Nephron (organoid): ENCODE data around the gene ZDHHC22.

Experiments used
- H3K27ac Mint-ChIP-seq, 3 experiments: 2 replicates each; pipeline ENCODE4 v1.8.0; 2020; ENCODE audit warnings: mixed read lengths in 3 of 3, mild to moderate bottlenecking in 2 of 3, moderate library complexity in 1 of 3
- H3K27me3 Mint-ChIP-seq: 2 replicates; pipeline ENCODE4 v1.8.0; 2021; ENCODE audit warnings: low read depth, mild to moderate bottlenecking, moderate library complexity, mixed read lengths
- H3K36me3 Mint-ChIP-seq: 2 replicates; pipeline ENCODE4 v1.8.0; 2020; ENCODE audit warnings: low read depth, mixed read lengths
- H3K4me1 Mint-ChIP-seq: 2 replicates; pipeline ENCODE4 v1.8.0; 2020; ENCODE audit warnings: mixed read lengths
- H3K4me3 Mint-ChIP-seq, 3 experiments: 2 replicates each; pipeline ENCODE4 v1.8.0; 2020; ENCODE audit warnings: mild to moderate bottlenecking in 3 of 3, mixed read lengths in 3 of 3, moderate library complexity in 2 of 3
- H3K9me3 Mint-ChIP-seq: 2 replicates; pipeline ENCODE4 v1.8.0; 2020; ENCODE audit warnings: mixed read lengths
- CTCF ChIP-seq, 3 experiments: fragments of 200-600 bp; sonication (generic); IDR thresholded peaks; one replicate each; pipeline ENCODE4 v1.5.0; 2021; ENCODE audit warnings: antibody characterized with exemption in 3 of 3; ENCODE audit not compliant: unreplicated experiment in 3 of 3

ZDHHC22 gene

GRCh38 chr14:77185093-77185465 is 43.5 kb upstream of the ZDHHC22 start:
- Mint-ChIP-seq H3K9me3 (no peaks in the 10 kb centered on the region), H3K27me3 (peaks cover 34% of the 10 kb centered on the region), H3K4me3 (no peak overlapping the region), H3K27ac (no peak overlapping the region), H3K36me3 (no peaks in the 10 kb centered on the region), H3K4me1 (peaks cover 18% of the 10 kb centered on the region)
- TF ChIP-seq CTCF (IDR thresholded peaks at IDR 0.05; ENCODE audit: unreplicated experiment in 3 of 3): no peak

DNA sequence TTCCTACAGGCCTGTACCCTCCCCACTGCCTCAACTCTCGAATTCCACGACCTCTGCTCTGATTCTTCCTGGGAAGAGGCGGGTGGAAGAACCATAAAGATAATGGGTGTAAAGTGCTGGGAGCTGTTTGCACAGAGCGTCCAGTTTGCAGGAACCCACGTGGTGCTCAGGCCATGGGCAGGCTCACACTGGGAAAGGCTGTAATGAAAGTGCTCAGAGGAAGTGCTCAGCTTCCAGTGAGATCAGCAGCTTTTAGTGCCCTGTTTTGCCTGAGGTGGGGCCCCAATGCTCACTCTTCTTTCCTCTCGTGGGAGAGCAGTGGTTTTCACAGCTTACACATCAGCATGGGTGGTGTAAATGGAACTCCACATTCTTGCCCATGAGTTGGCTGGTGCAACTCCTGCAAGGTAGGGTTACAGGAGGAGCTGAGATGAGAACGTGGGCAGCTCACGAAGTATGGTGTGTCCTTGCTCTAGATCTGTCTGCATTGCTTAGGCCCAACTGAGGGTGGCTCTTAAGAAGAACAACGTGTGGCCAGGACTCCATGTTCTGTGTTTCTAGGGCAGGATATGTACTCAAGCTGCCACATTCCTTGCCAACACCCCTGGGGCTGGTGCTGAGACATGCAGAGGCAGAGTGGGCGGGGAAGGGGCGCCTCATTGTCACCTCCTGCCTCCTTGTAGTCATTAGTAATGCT is 43.0 kb upstream of the ZDHHC22 start:
- Mint-ChIP-seq H3K9me3 (no peaks in the 10 kb centered on the region), H3K4me1 (peaks cover 18% of the 10 kb centered on the region), H3K4me3 (peak overlapping the region in 2 of 3 experiments; percentile 20 to 28), H3K36me3 (no peaks in the 10 kb centered on the region), H3K27me3 (peaks cover 34% of the 10 kb centered on the region), H3K27ac (no peak overlapping the region)
- TF ChIP-seq CTCF (IDR thresholded peaks at IDR 0.05; ENCODE audit: unreplicated experiment in 3 of 3): no peak

DNA sequence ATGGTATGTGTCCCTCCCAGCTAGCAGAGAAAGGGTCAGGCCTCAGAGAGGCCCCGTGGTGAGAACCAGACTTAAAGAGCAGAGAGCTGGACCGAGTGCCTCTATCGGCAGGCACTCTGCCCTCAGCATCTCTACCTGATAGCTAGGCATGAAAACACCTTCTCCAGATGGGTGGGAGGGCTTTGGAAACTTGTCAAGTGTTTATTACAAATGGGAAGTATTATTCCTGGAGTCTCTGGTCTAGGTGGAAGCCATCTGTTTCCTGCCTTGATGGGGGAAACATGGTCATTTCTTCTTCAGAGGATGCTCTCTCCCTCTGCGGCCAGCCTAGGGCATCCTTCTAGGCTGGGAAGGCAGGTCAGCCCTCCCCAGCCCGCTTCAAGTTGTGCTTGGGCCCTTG is 42.3 kb upstream of the ZDHHC22 start:
- no peak overlapping the region for H3K27ac Mint-ChIP-seq
- no peaks in the 10 kb centered on the region for H3K9me3 Mint-ChIP-seq
- no peak for TF ChIP-seq CTCF (IDR thresholded peaks at IDR 0.05; ENCODE audit: unreplicated experiment in 3 of 3)
- peak overlapping the region in 2 of 3 experiments; percentile 20 to 48 for H3K4me3 Mint-ChIP-seq
- peaks cover 18% of the 10 kb centered on the region for H3K4me1 Mint-ChIP-seq
- peaks cover 31% of the 10 kb centered on the region for H3K27me3 Mint-ChIP-seq
- no peaks in the 10 kb centered on the region for H3K36me3 Mint-ChIP-seq

DNA sequence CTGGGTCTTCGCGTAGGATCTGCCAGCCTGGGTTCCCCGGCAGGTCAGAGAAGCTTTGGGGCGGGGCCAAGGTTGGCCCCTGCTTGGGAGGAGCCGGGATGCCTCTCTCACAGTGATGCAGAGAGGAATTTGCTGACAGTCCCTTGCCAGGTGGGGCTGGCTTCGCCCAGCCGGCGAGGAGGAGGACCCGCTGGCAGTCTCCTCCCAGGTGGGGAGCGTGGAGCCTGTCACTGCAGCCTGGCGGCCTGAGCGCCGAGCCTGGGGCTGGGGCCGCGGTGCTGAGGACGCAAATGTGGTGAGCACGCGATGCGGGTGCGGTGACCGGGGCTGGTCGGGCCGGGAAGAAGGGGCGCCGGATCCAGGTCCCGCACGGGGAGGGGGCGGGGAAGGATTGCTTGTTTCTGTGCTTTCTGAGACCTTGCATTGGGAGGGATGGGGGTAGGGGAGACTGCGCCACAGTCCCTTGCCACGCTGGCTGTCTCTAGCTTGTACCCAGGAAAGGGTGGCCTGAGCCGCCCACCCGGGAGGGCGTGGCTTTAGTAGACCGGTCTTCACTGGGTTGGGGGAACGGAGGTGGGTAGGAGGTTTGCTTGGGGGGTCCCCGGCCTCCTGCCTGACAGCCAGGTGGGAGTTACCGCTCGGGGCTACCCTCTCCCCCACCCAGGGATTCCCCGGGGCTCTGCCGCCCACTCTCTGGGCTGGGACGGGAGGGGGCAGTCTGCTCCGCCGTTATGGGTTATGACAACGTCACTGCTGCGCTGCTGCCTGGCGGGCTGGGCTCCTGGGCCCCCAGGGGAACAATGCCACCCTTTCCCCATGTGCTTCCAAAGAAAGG is 40.2 kb upstream of the ZDHHC22 start, which contains the start of gene TMEM63C:
Gene TMEM63C (plus strand): TSS at position 196 of the 835 bp plus-strand sequence. CDS start 37,016 bp downstream, outside the sequence.
- H3K36me3 Mint-ChIP-seq: no peaks in the 10 kb centered on the region
- H3K9me3 Mint-ChIP-seq: no peaks in the 10 kb centered on the region
- peaks cover 9% of the 10 kb centered on the region for H3K4me1 Mint-ChIP-seq
- H3K27ac Mint-ChIP-seq: no peak within 1 kb of the TSS
- H3K4me3 Mint-ChIP-seq: peak within 1 kb of the TSS; percentile 72 to 81 (median 78)
- no peak for TF ChIP-seq CTCF (IDR thresholded peaks at IDR 0.05; ENCODE audit: unreplicated experiment in 3 of 3)
- peaks cover 35% of the 10 kb centered on the region for H3K27me3 Mint-ChIP-seq

DNA sequence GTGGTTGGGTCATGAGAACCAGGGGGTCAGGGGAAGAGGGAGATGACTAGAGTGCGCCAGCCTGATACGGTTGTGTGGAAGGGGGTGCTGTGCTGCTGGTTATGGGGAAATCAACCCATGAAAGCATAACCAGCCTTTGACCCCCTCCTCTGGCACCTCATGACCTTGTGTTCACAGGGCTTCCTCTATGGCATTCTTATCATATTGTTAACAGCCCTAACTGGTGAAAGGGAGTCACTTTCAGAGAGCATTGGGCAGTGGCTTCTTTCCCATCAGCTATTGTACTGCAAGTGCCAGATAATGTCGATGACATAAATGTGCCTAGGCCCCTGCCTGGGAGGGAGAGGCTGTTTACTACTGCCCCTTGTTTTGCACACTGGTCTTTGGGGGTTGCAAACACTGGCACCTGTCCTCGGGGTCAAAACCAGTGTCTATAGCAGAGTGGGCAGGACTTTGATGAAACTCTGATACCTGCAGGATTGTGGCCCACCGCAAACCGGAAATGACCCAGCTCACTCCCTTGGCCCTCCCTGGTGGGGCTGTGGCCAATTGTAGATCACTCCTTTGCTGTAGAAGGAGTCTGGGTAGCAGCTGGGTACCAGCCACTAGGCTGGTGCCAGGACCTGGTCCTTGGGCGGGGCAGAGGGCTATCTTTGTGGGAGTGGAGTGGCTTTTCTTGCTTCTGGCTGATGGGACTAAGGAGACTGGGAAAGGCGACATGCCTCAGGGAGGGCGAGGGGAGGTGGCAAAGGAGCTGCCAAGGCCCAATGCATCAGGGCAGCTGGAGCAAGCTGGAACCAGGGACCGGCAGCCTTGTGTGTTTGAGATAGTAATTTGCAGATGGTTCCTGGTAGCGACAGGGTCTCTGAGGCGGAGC is 39.4 kb upstream of the ZDHHC22 start:
- Mint-ChIP-seq H3K27me3 (peaks cover 34% of the 10 kb centered on the region), H3K4me1 (peaks cover 6% of the 10 kb centered on the region), H3K9me3 (no peaks in the 10 kb centered on the region), H3K36me3 (no peaks in the 10 kb centered on the region), H3K27ac (no peak overlapping the region), H3K4me3 (peak overlapping the region; percentile 72 to 81 (median 78))
- no peak for TF ChIP-seq CTCF (IDR thresholded peaks at IDR 0.05; ENCODE audit: unreplicated experiment in 3 of 3)
